ENCODE results near the gene AKT1.
"Not testable (repeated sequence)": the region's sequence is repeated elsewhere in the genome, so short reads cannot be mapped to it uniquely, and the experiment has no call there.

Gene AKT1

DNA sequence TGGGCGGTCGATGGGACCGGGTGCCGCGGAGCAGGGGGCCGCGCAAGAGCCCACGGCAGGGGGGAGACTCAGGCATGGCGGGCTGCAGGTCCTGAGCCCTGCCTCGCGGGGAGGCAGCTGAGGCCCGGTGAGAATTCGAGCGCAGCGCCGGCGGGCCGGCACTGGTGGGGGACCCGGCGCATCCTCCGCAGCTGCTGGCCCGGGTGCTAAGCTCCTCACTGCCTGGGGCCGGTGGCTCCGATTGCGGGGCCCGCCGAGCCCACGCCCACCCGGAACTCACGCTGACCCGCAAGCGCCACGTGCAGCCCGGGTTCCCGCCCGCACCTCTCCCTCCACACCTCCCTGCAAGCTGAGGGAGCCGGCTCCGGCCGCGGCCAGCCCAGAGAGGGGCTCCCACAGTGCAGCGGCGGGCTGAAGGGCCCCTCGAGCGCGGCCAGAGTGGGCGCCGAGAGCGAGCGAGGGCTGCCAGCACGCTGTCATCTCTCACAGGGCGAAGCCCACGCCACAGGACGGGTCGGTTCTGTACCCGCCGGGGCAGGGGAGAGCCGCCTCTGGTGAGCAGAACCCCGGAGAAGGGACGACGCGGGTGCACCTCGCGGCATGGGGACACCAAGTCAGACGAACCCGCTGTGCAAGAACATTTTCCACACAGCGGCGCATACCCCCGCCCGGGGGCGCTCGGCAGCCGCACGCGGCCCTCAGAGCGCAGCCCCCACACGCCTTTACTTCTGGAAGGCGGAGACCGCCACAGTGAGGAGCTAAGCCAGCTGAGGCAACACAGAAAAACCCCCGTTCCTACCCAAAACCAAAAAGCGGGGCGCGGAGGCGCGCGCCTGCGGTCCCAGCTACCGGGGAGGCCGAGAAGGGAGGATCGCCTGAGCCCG, 43.8 kb downstream of the AKT1 start:
- DNase-seq, result no peak

DNA sequence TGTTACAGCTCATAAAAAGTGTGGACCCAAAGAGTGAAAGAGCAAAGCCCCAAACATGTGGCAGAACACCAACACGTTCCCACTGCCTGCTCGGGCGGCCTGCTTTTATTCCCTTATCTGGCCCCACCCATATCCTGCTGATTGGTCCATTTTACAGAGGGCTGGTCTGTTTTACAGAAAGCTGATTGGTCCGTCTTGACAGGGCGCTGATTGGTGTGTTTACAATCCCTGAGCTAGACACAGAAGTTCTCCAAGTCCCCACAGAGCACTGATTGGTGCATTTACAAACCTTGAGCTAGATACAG, 44.8 kb downstream of the AKT1 start:
- DNase-seq, result not testable (repeated sequence)

DNA sequence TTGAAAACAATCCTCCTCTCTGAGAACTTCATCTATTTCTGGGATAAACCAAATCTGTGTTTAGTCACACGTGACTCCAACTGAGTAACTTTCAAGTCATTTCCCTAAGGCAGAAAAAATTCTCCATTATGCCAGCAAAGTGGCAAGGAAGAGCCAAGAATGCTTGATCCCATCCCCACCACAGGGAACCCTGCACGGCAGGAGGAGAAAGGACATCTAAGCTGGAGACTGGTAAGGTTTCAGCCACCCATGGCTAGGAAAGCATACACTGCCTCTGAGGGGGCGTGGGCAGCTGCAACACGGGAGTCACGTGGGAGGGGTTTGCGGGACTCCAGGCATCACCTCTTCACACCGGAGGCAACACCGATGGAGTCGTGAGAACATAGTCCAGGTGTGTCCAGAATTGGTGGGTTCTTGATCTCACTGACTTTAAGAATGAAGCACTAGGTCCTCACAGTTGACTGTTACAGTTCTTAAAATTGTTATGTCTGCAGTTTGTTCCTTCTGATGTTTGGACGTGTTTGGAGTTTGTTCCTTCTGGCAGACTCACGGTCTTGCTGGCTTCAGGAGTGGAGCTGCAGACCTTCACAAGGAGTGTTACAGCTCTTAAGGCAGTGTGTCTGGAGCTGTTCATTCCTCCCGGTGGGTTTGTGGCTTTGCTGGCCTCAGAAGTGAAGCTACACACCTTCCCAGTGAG, 45.3 kb downstream of the AKT1 start:
- no peak for DNase-seq

DNA sequence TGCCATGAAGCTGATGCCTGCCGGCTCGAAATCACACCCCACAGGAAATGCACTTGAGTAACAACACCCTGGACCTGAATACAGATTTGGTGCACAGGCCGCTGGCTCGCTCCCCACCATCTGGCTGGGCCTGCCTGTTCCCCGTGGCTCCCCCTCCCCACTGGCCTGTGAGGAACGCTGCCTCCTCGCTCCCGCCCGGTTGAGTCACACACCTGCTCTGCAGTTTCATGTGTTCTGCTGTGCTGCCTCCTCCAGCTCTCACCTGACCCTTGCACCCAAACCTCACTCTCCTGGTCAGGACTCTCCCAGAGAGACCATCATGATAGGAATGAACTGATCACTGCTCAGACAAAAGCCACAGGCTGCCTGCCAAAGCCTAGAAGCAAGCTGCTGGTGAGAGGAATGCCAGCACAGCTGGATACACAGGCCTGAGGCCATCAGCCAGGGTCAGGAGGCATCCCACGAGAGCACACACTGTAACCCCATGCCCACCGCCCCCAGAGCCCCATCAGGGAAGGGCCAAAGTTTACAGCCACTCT, 46.4 kb downstream of the AKT1 start:
- no peak for DNase-seq

DNA sequence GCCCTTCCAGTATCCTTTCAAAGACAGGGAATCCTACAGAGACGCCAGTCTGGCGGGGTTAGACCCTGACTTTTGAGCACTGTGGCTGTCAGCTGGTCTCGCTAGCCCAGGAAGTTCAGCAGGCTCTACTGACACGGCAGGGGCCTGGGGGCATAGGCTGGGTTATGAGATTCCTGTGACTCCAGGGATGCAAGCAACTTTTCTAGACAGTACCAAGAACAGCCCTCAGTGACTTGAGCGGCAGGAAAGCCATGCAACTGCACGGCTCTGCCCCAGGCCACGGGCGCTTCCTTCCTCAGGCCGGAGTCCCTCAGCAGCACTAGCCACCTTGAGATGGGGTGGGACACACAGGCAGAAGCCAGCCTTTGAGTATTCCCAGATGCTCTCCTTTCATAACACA, 47.7 kb downstream of the AKT1 start:
- DNase-seq, result no peak

DNA sequence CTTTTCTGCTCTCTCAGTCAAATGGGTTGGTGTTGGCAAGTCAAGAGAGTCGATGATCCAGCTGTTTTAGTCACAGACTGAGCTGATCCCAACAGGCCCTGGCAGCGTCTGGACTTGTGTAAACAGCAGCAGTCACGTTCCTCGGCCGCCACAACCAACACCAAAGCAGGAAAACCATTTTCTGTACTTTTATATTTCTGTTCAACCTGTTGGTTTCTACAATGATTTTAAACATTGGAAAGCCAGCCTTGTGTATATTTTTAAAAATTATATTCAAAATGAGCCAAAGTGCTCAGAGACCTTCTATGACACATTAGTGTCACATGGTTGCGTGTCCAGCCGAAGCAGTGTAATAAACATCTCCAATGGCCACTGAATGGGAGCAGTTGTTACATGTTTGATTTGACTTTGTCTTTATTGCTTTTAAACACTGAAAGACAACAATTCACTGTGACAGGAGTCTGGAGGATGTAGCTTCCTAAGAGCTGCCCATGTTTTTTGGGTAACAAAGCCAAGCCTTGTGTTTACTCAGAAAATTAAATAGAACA, 48.5 kb downstream of the AKT1 start:
- DNase-seq, result no peak

DNA sequence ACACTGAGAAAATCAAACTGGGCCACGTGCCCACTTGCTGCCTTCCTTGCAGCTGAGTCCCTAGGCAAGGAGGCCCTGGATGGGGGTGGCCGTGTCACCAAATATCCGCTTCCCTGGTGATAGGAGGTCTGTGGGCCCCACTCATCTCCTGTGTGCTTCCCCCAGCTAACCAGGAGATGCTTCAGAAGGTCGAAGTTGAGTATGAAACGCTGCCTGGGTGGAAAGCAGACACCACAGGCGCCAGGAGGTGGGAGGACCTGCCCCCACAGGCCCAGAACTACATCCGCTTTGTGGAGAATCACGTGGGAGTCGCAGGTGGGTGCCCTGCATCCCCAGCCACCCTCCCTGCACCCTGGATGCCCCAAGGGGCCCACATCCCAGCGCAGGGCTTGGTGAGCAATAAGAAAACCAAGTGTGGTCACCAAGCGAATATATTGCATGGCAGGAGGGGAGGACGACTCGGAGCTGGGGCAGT, 49.4 kb downstream of the AKT1 start:
- no peak for DNase-seq

DNA sequence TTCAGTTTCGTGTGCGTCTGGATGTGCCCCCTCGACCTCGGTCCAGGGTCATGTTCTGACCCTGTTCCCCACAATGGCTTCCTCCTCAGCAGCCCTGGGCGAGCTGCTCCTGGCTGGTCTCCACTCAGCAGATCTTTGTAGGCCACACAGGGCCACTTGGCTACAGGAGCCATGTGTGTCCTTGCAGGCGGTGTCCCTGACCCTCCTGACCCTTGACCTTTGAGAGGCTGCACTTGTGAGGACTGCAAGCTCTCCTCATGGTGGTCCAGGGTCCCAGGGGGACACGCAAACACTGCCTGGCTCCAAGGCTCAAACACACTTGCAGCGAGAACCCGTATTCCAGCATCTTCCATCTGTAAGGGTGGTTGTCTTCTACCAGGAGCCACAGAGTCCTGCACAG, 50.1 kb downstream of the AKT1 start:
- no peak for DNase-seq

DNA sequence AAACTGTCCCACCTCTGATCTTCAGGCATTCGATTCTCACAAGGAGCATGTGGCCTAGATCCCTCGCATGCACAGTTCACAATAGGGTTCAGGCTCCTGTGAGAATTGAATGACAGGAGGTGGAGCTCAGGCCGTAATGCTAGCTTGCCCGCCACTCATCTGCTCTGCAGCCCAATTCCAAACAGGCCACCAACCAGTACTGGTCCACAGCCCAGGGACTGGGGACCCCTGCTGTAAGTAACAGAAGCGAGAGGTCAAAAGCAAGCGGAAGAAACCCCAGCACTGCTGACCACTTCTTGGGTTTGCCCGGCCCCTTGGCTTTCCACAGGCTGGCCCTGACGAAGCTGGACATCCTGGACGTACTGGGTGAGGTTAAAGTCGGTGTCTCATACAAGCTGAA, 51.1 kb downstream of the AKT1 start:
- no peak for DNase-seq

DNA sequence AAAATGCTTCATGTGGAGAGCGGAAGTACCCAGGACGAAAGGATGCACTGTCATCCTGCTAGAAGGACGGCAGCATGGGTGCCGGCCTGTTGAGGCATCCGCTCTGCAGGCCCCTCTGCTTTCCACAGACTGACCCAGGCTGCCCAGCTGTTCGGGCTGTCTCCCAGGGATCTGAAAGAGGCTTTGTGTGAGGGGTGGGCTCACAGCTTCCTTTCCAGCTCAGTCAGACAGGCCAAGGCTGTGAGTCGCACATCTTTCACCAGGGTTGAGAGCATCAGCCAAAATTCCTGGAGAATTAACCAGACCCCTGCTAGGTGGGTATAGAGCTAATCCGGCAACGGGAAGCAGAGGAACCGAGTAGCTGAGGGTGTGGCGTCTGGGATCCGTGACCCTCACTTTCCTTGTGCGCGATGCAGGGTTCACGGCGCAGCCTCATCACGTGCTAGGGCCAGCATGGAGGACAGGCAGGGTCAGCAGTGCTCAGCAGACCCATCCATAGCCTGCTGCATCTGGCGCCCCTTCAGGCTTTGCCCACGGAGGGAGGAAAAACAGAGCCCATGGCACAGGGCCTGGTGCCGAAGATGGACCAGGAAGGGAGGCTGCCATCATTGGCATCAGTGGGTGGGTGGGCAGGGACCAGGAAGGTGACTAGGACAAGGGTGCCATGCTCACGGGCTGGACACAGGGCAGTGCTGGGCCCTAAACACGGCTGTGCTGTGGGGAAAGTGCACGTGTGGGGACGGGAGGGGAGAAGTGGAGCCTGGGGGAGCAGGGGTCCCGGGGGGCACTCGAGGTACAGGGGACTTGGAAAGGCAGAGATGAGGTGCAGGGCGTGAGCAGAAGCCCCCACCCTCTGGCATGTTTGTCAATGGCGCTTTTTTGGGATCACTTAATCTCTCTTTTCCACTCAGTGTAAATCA, 51.8 kb downstream of the AKT1 start:
- no peak for DNase-seq

DNA sequence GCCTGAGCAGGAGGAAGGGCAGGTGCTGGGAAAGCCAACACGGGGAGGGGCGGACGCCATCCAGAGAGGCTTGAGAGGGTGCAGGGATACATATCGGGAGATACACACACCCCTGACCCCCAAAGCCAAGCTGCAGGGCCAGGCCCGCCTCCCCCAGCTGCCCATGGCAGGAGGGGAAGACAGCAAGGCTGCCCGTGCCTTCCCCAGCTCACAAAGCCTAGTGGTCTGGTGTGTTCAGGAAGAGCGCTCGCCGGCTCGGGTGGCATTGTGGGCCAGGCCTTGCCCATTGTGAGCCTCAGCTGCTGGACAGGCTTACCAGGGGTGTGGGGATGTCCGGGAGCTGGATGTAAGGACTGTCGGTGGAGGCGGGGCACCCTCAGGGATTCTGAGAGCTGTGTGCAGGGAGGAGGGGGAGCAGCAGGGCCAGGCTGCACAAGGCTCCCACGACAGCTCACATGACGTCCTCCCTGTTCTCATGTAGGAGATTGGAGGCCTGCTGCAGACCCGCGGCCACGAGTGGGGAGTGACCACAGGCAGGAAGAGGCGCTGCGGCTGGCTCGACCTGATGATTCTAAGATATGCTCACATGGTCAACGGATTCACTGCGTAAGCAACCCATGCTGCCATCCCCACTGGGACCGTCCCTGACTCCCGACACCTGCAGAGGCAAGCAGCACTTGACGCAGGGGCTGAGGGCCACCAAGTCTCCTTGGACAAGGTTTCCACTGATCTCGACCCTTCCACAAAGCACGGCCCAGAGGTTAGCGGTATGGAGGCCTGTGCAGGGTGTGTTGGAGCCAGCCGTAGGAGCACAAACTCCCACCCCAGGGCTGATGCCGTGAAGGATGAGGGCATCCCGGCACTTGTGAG, 52.7 kb downstream of the AKT1 start:
- no peak for DNase-seq

DNA sequence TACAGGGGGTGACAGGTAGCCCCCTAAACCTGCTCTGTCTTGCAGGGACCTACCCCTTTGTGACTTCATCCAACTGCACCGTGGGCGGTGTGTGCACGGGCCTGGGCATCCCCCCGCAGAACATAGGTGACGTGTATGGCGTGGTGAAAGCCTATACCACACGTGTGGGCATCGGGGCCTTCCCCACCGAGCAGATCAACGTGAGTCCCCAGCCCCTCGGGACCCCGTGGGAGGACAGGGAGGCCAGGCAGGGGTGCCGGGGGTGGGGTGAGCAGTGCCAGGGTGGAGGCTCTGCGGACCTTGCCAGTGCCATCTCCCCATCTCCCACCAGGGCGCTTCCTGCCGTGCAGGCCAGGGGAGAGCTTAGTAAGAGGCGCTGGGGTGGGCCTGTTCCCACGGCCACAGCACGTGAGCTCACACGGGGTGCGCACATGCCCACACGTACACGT, 53.7 kb downstream of the AKT1 start:
- DNase-seq, result no peak

DNA sequence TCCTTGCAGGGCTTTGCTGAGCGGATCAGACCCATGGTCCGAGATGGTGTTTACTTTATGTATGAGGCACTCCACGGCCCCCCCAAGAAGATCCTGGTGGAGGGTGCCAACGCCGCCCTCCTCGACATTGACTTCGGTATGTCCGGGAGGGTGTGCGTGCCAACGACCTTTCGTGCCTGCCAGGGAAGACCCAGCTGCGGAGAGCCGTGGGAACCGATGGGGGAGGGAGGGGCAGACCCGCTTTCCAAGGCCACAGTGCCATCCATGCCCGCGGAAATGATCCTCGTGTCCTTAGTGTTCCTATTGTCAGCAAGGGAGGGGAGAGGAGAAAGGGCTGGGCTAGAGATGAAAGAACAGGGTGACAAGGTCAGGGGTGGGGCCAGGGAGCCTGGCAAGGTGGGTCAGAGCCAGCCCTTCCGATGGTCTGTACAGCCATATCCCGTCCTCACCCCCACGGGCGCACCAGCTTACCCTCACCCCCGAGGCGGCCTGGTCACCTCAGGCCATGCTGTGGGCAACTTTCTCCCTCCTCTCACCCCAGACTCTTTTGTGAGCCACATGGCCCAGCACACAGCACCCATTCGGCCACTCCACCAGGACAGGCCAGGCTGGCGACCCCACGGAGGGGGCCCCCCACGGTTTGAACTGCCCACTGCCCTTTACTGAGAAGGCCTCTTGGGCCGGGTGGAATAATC, 54.3 kb downstream of the AKT1 start:
- DNase-seq, result no peak

DNA sequence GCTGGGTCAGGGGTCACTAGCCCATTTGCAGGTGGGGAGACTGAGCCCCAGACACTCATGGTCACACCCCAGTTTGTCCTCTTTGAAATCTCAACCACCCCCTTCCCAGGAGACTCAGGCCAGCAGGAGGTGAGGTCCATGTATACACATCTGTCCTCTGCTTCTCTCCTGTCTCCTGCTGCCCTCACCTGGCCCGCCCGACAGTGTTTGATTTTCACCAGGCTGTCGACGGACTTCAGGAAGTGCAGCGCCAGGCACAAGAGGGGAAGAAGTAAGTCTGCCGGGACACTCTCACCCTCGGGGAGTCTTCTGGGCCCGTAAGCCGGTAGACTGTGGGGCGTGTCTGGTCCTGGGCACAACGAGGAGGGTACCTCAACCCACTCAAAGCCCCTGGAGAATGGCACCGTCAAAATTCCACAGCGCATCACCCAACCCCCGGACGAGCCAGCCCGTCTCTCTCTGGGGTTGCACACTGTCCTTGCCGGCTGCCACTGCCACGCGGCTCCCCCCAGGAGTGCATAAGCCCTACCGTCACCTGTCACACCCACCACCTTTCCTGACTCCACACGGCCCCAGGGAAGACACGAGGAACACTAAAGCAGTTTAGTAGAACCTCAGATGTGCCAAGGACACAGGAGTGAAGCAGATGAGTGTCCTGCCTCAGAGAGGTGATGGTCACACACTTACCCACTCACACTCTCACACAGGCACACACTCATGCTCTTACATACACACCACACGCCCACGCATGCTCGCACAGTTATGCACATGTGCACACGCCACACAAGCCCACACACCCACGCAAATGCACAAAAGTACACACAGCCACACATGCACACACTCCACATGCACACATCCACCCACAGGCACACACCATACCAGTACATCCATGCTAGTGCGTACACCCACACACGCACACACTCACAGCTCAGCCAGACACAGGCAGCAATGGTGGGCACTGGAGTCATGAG, 55.7 kb downstream of the AKT1 start:
- no peak for DNase-seq

DNA sequence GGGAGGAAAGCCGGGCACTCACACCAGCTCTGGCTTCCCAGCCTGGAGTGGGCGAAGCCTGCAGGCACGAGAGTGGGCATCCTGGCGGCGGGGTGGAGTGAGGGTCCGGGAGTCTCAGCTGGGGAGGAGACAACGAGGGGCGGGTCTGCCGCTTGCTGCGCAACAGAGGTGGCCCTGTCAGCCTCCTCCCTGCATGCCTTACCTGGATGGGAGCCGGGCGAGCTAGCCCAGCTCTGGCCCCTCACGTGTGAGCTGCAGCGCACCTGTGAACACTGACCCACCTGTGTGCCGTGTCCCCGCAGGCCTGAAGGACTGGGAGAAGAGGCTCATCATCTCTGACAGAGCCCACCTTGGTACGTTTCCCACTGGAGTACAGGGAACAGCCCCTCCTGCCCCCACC, 56.5 kb downstream of the AKT1 start:
- no peak for DNase-seq

DNA sequence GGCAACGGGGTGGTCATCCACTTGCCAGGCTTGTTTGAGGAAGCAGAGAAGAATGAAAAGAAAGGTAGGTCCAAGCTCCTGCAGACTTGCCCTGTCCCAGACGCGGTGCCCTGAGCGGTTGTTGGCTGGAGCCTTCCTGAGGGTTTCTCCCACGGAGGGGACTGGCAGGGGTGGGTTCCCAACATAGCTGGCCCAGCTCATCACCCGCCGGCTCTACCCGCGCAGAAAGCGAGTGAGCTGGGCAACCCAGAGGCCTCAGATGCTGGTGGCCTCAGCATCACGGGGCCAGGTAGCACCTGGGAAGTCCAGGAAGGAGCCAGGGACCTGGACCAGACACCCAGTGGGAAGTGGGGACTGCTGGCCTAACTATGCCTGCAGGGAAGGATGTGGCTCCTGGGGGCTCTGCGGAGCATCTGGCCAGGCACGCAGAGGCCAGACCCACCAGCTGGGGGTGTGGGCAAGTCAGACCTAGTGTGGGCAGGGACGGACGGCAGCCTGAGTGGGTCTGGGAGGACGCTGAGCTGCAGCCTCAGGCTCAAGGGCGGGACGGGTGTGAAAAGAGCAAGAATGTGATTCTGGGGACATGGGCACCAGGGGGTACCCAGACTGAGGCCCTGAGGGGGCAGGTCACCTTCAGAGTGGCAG, 57.1 kb downstream of the AKT1 start:
- no peak for DNase-seq

DNA sequence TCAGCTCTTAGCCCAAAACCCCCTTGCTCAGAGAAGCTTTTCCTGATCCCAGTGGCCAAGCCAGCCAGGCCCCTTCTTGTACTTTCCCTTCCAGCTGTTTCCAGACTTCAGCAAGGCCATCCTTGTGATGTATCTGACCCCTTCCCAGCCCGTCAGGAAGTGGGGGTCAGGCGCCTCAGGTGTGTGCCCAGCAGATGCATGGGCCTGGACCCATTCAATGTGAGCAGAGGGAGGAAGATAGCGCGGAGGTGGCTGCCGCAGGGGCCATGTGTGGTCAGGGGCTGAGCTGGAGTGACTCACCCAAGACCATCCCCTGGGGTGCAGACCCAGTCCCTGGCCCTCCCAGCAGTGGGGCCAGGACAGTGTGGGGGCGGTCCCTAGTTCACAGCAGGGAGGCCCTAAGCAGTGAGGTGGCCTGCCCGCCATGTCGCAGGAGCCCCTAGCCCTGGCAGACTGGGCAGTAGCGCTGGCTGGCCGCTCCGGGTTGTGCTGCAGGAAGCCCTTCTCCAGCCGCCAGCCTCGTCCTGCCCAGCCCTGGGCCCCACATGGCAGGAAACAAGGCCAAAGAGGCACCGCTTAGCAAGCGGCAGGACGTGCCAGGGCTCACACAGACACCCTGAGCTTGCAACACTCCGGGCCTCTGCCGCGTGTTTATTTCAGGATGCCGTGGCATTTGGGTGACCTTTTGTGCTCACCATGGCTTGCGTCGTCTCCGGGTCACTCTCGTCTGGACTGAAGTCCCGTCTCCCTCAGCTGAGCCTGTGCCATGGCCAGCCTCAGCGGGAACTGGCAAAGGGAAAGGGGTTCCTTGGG, 59.5 kb downstream of the AKT1 start:
- peak in 1 of 2 donors; percentile 7 for DNase-seq
